ENCODE results near the gene IL4R. TPM values are rescaled to one million over a fixed set of nuclear protein-coding genes. Genes with fewer than 3 reads are reported as not detected.

IL4R gene
- total RNA-seq, 4 donors from 2014 or later: 84.9 to 97.9 (median 89.8) TPM

GRCh38 chr16:27341549-27341948 is 27.8 kb downstream of the IL4R start:
- TF ChIP-seq CTCF (IDR thresholded peaks at IDR 0.05) (no peak), POLR2A (IDR thresholded peaks at IDR 0.05) (no peak)
- DNase-seq: no peak
- Histone ChIP-seq H3K27me3 (no peaks in the 10 kb centered on the region), H3K9me3 (no peaks in the 10 kb centered on the region), H3K4me1 (peaks cover 0 to 18% (median 2%) of the 10 kb centered on the region in 3 donors), H3K4me3 (no peak overlapping the region), H3K27ac (no peak overlapping the region), H3K36me3 (peaks cover 44 to 100% (median 80%) of the 10 kb centered on the region in 3 donors)
- intact Hi-C loops (cut with DNase I): no loop called here
- WGBS, 2 donors: 75 to 81% methylated on average over 6 to 9 of the region's 9 CpGs

- intact Hi-C loops (cut with DNase I): no loop called here
Observed at GRCh38 chr16:27341971-27342370, 28.2 kb downstream of the IL4R start.

GRCh38 chr16:27344721-27345120 is 30.9 kb downstream of the IL4R start:
- intact Hi-C loops (cut with DNase I): no loop called here

More at GRCh38 chr16:27341971-27342370, 28.2 kb downstream of the IL4R start:
- Histone ChIP-seq H3K36me3 (peaks cover 49 to 100% (median 85%) of the 10 kb centered on the region in 3 donors), H3K27me3 (no peaks in the 10 kb centered on the region), H3K4me3 (no peak overlapping the region), H3K4me1 (peaks cover 0 to 21% (median 4%) of the 10 kb centered on the region in 3 donors), H3K9me3 (no peaks in the 10 kb centered on the region), H3K27ac (no peak overlapping the region)
- TF ChIP-seq CTCF (IDR thresholded peaks at IDR 0.05) (no peak), POLR2A (IDR thresholded peaks at IDR 0.05) (no peak)
- 93% methylated on average over 7 of the region's 11 CpGs; no CpG with 5 or more reads in 1 of the 2 donors for WGBS, 2 donors
- DNase-seq: no peak

GRCh38 chr16:27345201-27345600 is 31.4 kb downstream of the IL4R start:
- no peak overlapping the region for H3K4me3 ChIP-seq
- H3K9me3 ChIP-seq: no peaks in the 10 kb centered on the region
- H3K36me3 ChIP-seq: peaks cover 63 to 100% (median 92%) of the 10 kb centered on the region in 3 donors
- TF ChIP-seq CTCF (IDR thresholded peaks at IDR 0.05) (no peak), POLR2A (IDR thresholded peaks at IDR 0.05) (no peak)
- H3K27me3 ChIP-seq: no peaks in the 10 kb centered on the region
- peak overlapping the region in 1 of 4 donors; percentile 61 for H3K27ac ChIP-seq
- 77 to 81% methylated on average over 3 to 6 of the region's 8 CpGs for WGBS, 2 donors
- intact Hi-C loops (cut with DNase I): no loop called here
- H3K4me1 ChIP-seq: peaks cover 0 to 27% (median 11%) of the 10 kb centered on the region in 3 donors
- no peak for DNase-seq

More at GRCh38 chr16:27344721-27345120, 30.9 kb downstream of the IL4R start:
- TF ChIP-seq POLR2A (IDR thresholded peaks at IDR 0.05): no peak
- TF ChIP-seq CTCF (IDR thresholded peaks at IDR 0.05): no peak
- Histone ChIP-seq H3K27ac (no peak overlapping the region), H3K4me1 (peaks cover 0 to 27% (median 11%) of the 10 kb centered on the region in 3 donors), H3K9me3 (no peaks in the 10 kb centered on the region), H3K4me3 (no peak overlapping the region), H3K27me3 (no peaks in the 10 kb centered on the region), H3K36me3 (peaks cover 62 to 100% (median 92%) of the 10 kb centered on the region in 3 donors)
- no peak for DNase-seq
- 100% methylated on average over 3 of the region's 15 CpGs; no CpG with 5 or more reads in 1 of the 2 donors for WGBS, 2 donors

GRCh38 chr16:27346819-27347218 is 33.0 kb downstream of the IL4R start:
- TF ChIP-seq POLR2A (IDR thresholded peaks at IDR 0.05): no peak
- no peak for TF ChIP-seq CTCF (IDR thresholded peaks at IDR 0.05)
- Histone ChIP-seq H3K4me1 (peaks cover 0 to 27% (median 11%) of the 10 kb centered on the region in 3 donors), H3K36me3 (peaks cover 52 to 100% (median 90%) of the 10 kb centered on the region in 3 donors), H3K4me3 (no peak overlapping the region), H3K27me3 (no peaks in the 10 kb centered on the region), H3K27ac (peak overlapping the region in 3 of 4 donors; percentile 64 to 69 (median 64)), H3K9me3 (no peaks in the 10 kb centered on the region)
- intact Hi-C loops (cut with DNase I): no loop called here
- DNase-seq: no peak
- 17 to 37% methylated on average over 2 to 3 of the region's 5 CpGs for WGBS, 2 donors
